Neural progenitor cell (in vitro differentiated cells): ENCODE measurements around the gene SGCD. TPM values are rescaled to one million over a fixed set of nuclear protein-coding genes. Genes with fewer than 3 reads are reported as not detected.

Source experiments
- DNase-seq: peaks from one replicate; pipeline ENCODE4 v3.0.0-alpha.2; 2016; ENCODE audit warnings: low spot score
- H2AFZ ChIP-seq: fragments of 200-600 bp; sonication (generic); replicated peaks from 2 replicates; pipeline ENCODE4 v1.6.1; 2016; ENCODE audit warnings: antibody characterized with exemption
- H3F3A ChIP-seq: fragments of 200-600 bp; sonication (generic); 2 replicates; pipeline ENCODE4 v1.6.1; 2016; ENCODE audit warnings: antibody characterized with exemption, low read depth
- H3K27ac ChIP-seq: fragments of 200-600 bp; sonication (generic); 2 replicates; pipeline ENCODE4 v1.5.1; 2016; ENCODE audit warnings: mild to moderate bottlenecking
- H3K27me3 ChIP-seq: fragments of 200-600 bp; sonication (generic); 2 replicates; pipeline ENCODE4 v1.6.1; 2016; ENCODE audit warnings: mild to moderate bottlenecking, moderate library complexity
- H3K36me3 ChIP-seq: fragments of 200-600 bp; sonication (generic); 2 replicates; pipeline ENCODE4 v1.5.1; 2016
- H3K4me1 ChIP-seq: fragments of 200-600 bp; sonication (generic); 2 replicates; pipeline ENCODE4 v1.6.1; 2016; ENCODE audit warnings: mixed run types
- H3K4me2 ChIP-seq: fragments of 200-600 bp; sonication (generic); 2 replicates; pipeline ENCODE4 v1.6.1; 2016
- H3K4me3 ChIP-seq: fragments of 200-600 bp; sonication (generic); 2 replicates; pipeline ENCODE4 v1.5.1; 2016
- H3K79me2 ChIP-seq: fragments of 200-600 bp; sonication (generic); 2 replicates; pipeline ENCODE4 v1.6.1; 2016; ENCODE audit warnings: low read depth
- H3K9ac ChIP-seq: fragments of 200-600 bp; sonication (generic); 2 replicates; pipeline ENCODE4 v1.6.1; 2016
- H3K9me3 ChIP-seq: fragments of 200-600 bp; sonication (generic); 2 replicates; pipeline ENCODE4 v1.5.1; 2016; ENCODE audit warnings: low read depth
- H4K20me1 ChIP-seq: fragments of 200-600 bp; sonication (generic); 2 replicates; pipeline ENCODE4 v1.6.1; 2016; ENCODE audit warnings: low read depth
- H3K27ac Mint-ChIP-seq: 3 replicates; pipeline ENCODE4 v1.8.0; 2021; ENCODE audit warnings: mixed read lengths
- H3K27me3 Mint-ChIP-seq: 2 replicates; pipeline ENCODE4 v1.8.0; 2022; ENCODE audit warnings: low read depth, mild to moderate bottlenecking, inconsistent platforms, moderate library complexity, mixed read lengths; ENCODE audit not compliant: insufficient read depth
- H3K36me3 Mint-ChIP-seq: 3 replicates; pipeline ENCODE4 v1.8.0; 2021; ENCODE audit warnings: mixed read lengths
- H3K4me1 Mint-ChIP-seq: 3 replicates; pipeline ENCODE4 v1.8.0; 2021; ENCODE audit warnings: mixed read lengths
- H3K4me3 Mint-ChIP-seq: 3 replicates; pipeline ENCODE4 v1.8.0; 2021; ENCODE audit warnings: mild to moderate bottlenecking, moderate library complexity, mixed read lengths
- H3K9me3 Mint-ChIP-seq: 3 replicates; pipeline ENCODE4 v1.8.0; 2020; ENCODE audit warnings: mixed read lengths
- EZH2 ChIP-seq: fragments of 200-600 bp; sonication (generic); IDR thresholded peaks from 2 replicates; pipeline ENCODE4 v1.6.1; 2017; ENCODE audit warnings: antibody characterized with exemption, mild to moderate bottlenecking, moderate library complexity
- EZH2phosphoT487 ChIP-seq: fragments of 200-600 bp; sonication (generic); IDR thresholded peaks from 2 replicates; pipeline ENCODE4 v1.6.1; 2017; ENCODE audit warnings: antibody characterized with exemption
- total RNA-seq: library from RNA; depleted of rRNA; stranded (reverse); fragments of >200 nt; gene quantifications from 2 replicates; pipeline ENCODE4 v1.2.3, GENCODE V29; 2015; ENCODE audit warnings: low replicate concordance
- TF ChIP-seq, protein P1 (sequence below): fragments of 200-600 bp; sonication (generic); IDR thresholded peaks from 2 replicates; pipeline ENCODE4 v1.5.1; 2017; ENCODE audit warnings: antibody characterized with exemption, mild to moderate bottlenecking

Gene SGCD
- total RNA-seq, 1 donor from 2014 or later, result not detected

DNA sequence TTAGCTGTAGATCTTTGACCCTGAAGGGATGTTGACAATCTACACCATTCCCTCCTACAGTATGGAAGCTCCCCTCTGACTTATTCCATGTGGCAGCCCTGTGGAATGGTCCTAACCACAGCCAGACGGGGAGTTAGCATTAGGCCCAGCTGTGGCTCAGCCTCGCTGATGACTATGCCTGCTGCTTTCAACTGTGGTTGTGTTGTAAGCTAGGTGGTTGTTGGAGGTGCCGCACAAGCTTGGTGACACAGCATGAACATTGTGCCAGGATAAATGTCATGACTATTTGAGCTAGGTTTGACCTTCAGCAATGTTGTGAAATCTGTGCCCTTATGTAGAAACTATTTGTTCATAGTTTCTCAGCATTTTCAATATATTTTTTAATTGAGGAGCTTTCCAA, 40.6 kb downstream of the SGCD start:
- Mint-ChIP-seq H3K9me3 (no peaks in the 10 kb centered on the region), H3K4me3 (no peak overlapping the region), H3K36me3 (no peaks in the 10 kb centered on the region), H3K27ac (no peak overlapping the region), H3K27me3 (peaks cover 2% of the 10 kb centered on the region), H3K4me1 (no peaks in the 10 kb centered on the region)
- Histone ChIP-seq H3K9me3 (no peaks in the 10 kb centered on the region), H3F3A (no peaks in the 10 kb centered on the region), H3K79me2 (no peaks in the 10 kb centered on the region), H3K4me3 (no peak overlapping the region), H3K27ac (no peak overlapping the region), H3K4me2 (no peak overlapping the region), H2AFZ (no peak overlapping the region), H3K27me3 (no peaks in the 10 kb centered on the region), H3K9ac (no peak overlapping the region), H3K36me3 (no peaks in the 10 kb centered on the region), H4K20me1 (no peaks in the 10 kb centered on the region), H3K4me1 (no peaks in the 10 kb centered on the region)
- TF ChIP-seq EZH2phosphoT487, result no peak
- no peak for TF ChIP-seq EZH2
- TF ChIP-seq, protein P1, sequence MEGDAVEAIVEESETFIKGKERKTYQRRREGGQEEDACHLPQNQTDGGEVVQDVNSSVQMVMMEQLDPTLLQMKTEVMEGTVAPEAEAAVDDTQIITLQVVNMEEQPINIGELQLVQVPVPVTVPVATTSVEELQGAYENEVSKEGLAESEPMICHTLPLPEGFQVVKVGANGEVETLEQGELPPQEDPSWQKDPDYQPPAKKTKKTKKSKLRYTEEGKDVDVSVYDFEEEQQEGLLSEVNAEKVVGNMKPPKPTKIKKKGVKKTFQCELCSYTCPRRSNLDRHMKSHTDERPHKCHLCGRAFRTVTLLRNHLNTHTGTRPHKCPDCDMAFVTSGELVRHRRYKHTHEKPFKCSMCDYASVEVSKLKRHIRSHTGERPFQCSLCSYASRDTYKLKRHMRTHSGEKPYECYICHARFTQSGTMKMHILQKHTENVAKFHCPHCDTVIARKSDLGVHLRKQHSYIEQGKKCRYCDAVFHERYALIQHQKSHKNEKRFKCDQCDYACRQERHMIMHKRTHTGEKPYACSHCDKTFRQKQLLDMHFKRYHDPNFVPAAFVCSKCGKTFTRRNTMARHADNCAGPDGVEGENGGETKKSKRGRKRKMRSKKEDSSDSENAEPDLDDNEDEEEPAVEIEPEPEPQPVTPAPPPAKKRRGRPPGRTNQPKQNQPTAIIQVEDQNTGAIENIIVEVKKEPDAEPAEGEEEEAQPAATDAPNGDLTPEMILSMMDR, result no peak
- no peak for DNase-seq

DNA sequence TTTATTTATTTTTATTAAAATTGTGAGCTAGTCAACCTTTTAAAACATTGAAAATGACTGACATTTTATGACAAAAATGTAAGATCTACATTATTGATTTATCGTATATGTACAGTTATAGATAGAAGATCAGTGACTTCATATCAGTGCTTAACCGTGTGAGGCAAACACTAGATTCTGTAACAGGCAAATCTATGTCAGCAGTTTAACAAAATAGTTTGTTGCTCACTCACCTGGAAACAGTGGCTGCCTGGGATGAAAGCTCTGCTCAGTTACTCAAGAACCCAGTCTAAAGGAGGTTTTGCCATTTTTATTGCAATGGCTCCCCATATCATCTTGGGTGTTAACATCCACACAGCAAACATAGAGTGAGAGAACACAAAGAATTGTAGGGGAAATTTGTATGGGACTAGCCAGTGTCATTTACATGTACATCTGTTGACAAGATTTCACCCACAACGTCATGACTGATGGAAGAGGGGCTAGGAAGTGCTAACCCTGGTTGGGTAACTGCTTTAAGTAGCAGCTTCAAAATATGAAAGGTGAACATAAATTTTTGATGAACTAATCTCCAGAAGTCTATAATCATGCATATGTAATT, 49.0 kb downstream of the SGCD start:
- Mint-ChIP-seq H3K4me1 (no peaks in the 10 kb centered on the region), H3K4me3 (no peak overlapping the region), H3K36me3 (no peaks in the 10 kb centered on the region), H3K27ac (no peak overlapping the region), H3K27me3 (no peaks in the 10 kb centered on the region), H3K9me3 (no peaks in the 10 kb centered on the region)
- Histone ChIP-seq H3K4me2 (no peak overlapping the region), H3K36me3 (no peaks in the 10 kb centered on the region), H3K27ac (no peak overlapping the region), H3K4me3 (no peak overlapping the region), H3K27me3 (no peaks in the 10 kb centered on the region), H3K9ac (no peak overlapping the region), H3K79me2 (no peaks in the 10 kb centered on the region), H4K20me1 (no peaks in the 10 kb centered on the region), H3F3A (no peaks in the 10 kb centered on the region), H3K4me1 (no peaks in the 10 kb centered on the region), H2AFZ (no peak overlapping the region), H3K9me3 (no peaks in the 10 kb centered on the region)
- TF ChIP-seq EZH2phosphoT487, result no peak
- TF ChIP-seq EZH2, result no peak
- TF ChIP-seq, protein P1, result no peak
- no peak for DNase-seq

DNA sequence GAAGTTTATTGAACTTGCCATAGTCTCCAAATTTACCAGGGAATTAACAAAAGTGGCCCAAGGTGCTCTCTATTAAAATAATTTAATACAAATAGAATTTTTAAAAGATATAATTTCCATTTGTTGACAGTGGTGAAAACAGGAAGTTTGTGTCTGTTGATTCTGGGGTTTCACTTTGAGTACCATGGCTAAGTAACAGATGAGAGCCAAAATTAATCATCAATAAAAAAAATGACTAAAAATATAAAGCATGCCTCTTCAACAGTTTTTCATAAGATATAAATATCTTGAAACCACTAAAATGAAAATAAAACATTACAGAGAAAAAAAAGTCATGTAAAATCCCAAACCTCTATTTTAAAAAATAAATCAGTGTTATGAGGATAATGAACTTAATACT, 49.8 kb downstream of the SGCD start:
- Mint-ChIP-seq H3K9me3 (no peaks in the 10 kb centered on the region), H3K4me1 (no peaks in the 10 kb centered on the region), H3K4me3 (no peak overlapping the region), H3K27me3 (no peaks in the 10 kb centered on the region), H3K27ac (no peak overlapping the region), H3K36me3 (no peaks in the 10 kb centered on the region)
- no peak overlapping the region for H3K4me3 ChIP-seq
- no peak overlapping the region for H2AFZ ChIP-seq
- no peak overlapping the region for H3K4me2 ChIP-seq
- no peak overlapping the region for H3K27ac ChIP-seq
- DNase-seq, result no peak
- no peaks in the 10 kb centered on the region for H3F3A ChIP-seq
- no peaks in the 10 kb centered on the region for H3K4me1 ChIP-seq
- H3K79me2 ChIP-seq, result no peaks in the 10 kb centered on the region
- H3K36me3 ChIP-seq, result no peaks in the 10 kb centered on the region
- no peak overlapping the region for H3K9ac ChIP-seq
- H4K20me1 ChIP-seq, result no peaks in the 10 kb centered on the region
- H3K9me3 ChIP-seq, result no peaks in the 10 kb centered on the region
- TF ChIP-seq, protein P1, result no peak
- TF ChIP-seq EZH2, result no peak
- TF ChIP-seq EZH2phosphoT487, result no peak
- no peaks in the 10 kb centered on the region for H3K27me3 ChIP-seq
